ENCODE measurements around the gene EAF2.

The EAF2 gene

DNA sequence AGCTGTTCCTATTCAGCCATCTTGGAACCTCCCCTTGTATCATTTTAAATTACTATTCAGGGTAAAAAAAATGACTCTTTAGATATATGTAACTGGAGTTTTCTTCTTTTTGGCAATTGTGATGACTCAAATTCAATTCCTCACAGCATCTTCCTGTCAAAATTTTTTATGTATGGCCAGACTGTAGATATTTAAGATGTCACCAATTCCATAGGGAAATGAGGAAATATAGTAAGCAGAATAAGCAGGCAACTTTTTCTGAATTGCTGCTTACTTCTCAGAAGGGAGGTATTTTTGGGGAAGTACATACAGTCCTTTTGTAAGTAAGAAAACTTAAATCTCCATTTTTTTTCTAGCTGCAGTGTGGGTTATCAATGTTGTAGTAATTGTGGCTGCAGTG, 28.8 kb downstream of the EAF2 start:
- no peak for DNase-seq

DNA sequence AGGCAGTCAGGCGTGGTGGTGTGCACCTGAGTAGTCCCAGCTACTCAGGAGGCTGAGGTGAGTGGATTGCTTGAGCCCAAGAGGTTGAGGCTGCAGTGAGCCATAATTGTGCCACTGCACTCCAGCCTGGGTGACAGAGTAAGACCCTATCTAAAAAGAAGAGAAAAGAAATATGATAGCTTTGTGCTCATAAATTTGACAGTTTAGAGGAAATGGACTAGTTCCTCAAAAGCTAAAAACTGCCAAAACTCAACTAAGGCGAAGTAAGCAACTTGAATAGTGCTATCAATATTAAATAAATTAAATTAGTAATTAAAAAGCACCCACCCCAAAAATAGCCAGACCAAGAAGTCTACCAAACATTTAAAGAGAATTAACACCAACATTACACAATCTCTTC, 34.7 kb downstream of the EAF2 start:
- DNase-seq = no peak

- no peak for DNase-seq
Measured at GRCh38 chr3:121870717-121871116, 35.7 kb downstream of the EAF2 start.

- DNase-seq = no peak
Measured at GRCh38 chr3:121871430-121871829, 36.4 kb downstream of the EAF2 start.

GRCh38 chr3:121878411-121878810, 43.4 kb downstream of the EAF2 start:
- DNase-seq = no peak

GRCh38 chr3:121883507-121883906, 48.5 kb downstream of the EAF2 start:
- no peak for DNase-seq

DNA sequence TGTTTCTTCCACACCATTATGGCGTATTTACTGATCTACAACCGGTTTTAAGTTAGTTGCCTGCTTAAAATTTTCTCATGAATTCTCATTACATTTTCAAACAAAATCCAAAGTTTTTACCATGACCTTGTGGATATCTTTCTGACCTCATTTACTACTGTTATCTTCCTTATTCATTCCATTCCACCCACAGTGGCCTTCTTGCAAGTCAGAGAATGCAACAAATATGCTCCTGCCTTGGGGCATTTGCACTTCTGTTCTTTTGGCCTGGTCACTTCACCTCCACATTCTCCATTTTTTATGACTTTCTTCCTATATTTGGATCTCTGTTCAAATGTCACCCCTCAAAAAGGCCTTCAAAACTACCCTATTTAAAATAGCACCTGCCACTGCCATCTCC, 50.4 kb downstream of the EAF2 start:
- no peak for DNase-seq

- DNase-seq = no peak
Measured at GRCh38 chr3:121894301-121894990, 59.4 kb downstream of the EAF2 start, which contains the start of gene SLC15A2. Gene SLC15A2 (plus strand): TSS chr3:121894401. CDS start chr3:121894477, 76 bp downstream.

- DNase-seq = no peak
Measured at GRCh38 chr3:121895121-121895520, 60.1 kb downstream of the EAF2 start.

DNA sequence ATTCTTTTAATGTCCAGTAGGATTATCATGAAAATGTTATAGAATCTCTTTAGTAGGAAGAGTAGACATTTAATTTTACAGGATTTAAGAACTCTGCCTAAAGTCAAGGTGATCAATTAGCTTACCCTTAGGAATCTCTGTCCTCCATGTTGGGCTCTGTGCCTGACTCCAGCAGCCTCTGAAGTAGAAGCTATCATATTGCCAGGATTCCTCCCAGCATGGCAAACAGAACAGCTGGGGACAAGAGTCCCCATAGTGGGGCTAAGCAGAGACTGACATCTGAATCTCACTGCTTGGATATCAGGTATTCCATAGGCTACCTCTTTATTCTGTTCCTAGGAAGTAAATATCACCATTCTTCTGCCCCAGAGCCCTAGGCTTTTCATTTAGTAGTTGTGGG, 60.7 kb downstream of the EAF2 start:
- DNase-seq = no peak

DNA sequence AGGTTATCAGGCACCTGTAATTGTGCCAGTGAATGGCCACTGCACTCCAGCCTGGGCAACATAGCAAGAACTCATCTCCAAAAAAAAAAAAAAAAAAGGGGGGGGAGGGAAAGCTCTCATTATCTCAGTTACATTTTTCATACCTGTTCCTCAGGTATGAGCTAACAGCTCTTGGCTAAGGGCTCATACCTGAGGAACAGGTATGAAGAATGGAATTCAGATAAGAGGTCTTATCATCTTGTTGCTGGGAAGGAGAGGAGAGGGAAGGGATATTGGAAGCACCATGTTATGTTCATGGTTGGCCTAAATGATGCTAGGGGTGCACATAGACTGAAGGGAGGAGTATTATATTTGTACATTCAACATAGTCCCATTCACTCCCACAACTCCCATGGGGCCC, 61.8 kb downstream of the EAF2 start:
- no peak for DNase-seq

DNA sequence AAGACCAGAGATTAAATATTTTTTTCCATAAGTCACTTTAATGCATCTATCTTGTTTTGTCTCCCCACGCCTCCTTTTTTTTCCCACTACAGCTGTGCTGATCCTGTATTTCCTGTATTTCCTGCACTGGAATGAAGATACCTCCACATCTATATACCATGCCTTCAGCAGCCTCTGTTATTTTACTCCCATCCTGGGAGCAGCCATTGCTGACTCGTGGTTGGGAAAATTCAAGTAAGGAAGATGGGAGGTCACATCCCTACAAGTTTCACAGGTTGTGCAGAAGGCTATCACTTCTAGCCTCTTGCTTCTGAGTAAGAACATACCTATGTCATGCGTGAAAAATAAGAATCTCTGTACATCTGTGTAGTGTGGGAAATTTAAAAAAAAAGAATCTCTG, 62.3 kb downstream of the EAF2 start:
- DNase-seq = no peak

- DNase-seq = no peak
Measured at GRCh38 chr3:121913305-121913990, 78.4 kb downstream of the EAF2 start.

GRCh38 chr3:121914081-121914998, 79.3 kb downstream of the EAF2 start:
- DNase-seq = no peak

DNA sequence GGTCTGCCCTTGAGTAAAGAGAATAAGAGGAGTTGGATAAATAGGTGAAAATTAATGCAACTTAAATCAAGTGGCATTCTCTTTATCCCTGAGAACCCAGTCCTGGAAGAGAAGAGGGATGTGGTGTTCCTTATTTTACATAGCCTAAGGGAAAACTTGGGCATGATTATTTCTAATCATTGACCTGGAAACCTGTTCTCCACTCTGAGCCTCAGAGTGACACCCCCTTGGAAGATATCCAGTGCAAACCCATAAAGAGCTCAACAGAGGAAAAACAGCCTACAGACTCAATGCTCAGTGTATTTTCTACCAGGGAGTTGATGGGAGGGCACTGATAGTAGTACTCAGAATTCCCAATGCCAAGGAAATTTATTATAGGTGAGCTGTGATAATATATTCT, 81.2 kb downstream of the EAF2 start:
- DNase-seq = no peak

DNA sequence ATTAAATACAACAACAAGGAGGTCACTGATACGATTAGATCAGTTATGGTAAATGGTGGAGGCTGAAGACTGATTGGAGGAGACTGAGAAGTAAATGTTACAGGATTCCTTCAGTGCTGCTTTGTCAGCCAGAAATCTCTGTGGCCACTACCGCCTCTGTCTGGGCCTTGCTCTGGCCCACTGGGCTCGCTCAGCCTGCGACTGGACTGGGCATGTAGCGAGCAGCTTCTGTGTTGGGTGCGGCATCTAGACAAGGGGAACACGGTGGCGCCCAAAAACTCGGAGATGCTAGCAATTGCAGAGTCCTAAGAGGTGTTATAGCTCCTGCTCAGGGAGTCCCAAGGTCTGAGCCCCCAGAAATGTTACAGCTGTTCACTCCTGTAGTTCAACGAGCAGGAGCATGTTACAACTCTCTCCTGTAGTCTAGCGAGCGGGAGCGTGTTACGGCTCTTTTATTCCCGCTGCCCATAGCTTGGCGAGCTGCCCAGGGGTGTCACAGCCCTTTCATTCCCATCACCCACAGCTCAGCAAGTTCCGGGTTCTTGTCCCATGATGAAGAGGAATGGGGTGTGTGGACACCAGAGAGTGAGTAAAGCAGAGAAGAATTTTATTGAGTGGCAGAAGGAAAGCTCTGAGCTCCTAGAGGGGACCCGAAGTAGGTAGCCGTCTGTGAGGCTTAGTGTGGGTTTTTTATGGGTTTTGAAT, 83.9 kb downstream of the EAF2 start:
- no peak for DNase-seq

DNA sequence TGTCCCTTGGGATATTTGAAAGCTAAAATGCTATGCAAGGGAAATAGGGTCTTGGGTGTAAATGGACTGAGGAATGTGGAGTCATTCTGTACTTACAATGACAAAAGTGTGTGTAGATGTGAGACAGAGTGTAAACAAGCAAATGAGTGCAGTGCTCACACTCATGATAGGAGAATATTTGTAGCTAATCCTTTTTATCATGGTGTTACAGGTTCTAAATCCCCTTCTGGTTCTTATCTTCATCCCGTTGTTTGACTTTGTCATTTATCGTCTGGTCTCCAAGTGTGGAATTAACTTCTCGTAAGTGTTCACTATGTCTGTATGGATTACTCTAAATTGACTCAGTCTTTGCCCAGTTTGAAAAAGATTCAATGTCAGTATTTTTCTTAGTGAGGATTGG, 89.7 kb downstream of the EAF2 start:
- no peak for DNase-seq

DNA sequence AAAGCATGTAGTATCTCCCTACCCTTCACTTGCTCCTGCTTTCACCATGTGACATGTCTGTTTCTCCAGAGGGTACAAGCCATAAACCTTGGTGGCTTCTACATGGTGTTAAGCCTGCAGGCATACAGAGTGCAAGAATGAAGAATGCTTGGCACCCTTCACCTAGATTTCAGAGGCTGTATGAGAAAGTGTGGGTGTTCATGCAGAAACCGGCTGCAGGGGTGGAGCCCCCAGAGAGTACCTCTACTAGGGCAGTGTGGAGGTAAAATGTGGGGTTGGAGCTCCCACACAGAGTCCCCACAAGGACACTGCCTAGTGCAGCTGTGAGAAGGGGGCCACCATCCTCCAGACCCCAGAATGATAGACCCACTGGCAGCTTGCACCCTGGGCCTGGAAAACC, 91.4 kb downstream of the EAF2 start:
- DNase-seq = no peak

All from activated T-cell treated with anti-CD3 and anti-CD28 coated beads, Interleukin-2, amount 50 U/mL, for 48 hours (primary cell).